NT2/D1 (cell line): Measurements from ENCODE around the gene PLCH1.

ENCODE experiments used
- SUZ12 ChIP-seq: IDR thresholded peaks from 2 replicates; pipeline ENCODE4 v1.6.1; 2011; ENCODE audit not compliant: insufficient read length, insufficient read depth; ENCODE audit errors: extremely low read depth
- YY1 ChIP-seq: IDR thresholded peaks from 2 replicates; pipeline ENCODE4 v1.6.1; 2011; ENCODE audit not compliant: insufficient read length, insufficient read depth
- ZNF274 ChIP-seq: IDR thresholded peaks from 2 replicates; pipeline ENCODE4 v1.6.1; 2011; ENCODE audit warnings: mild to moderate bottlenecking, low read depth, low read length

DNA sequence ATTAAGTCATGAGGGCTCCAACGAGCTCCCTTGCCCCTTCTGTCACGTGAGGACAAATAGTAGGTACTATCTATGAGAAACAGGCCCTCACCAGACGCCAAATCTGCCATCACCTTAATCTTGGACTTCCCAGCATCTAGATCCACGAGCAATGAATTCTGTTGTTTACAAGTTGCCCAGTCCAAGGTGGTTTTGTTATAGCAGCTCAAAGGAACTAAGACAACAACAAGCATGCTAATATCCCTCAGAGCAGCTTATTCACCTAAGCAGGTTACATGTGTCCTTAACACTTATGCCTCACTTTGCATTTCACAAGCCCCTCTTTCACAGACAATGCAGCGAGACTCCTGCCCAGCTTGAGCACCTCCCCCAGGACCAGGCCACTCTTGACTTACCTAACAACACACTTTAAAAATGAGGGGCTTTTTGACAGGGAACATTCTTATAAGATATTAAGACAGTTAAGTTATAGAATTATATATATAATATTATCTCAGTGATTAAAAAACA, 219.5 kb downstream of the PLCH1 start:
- TF ChIP-seq YY1, result no peak
- TF ChIP-seq SUZ12, result no peak
- no peak for TF ChIP-seq ZNF274
